HepG2 (cell line): Measurements from ENCODE around the gene SCUBE1.

Experiments used
- GTF2F1 ChIP-seq: fragments of 150-350 bp; IDR thresholded peaks from 2 replicates; pipeline ENCODE4 v1.6.1; 2014; ENCODE audit warnings: low read length
- SP4 ChIP-seq: sonication (generic); formaldehyde crosslinking; IDR thresholded peaks from 2 replicates; pipeline ENCODE4 v1.8.1; 2023; ENCODE audit warnings: mild to moderate bottlenecking, missing genetic modification reagents
- ZKSCAN1 ChIP-seq: fragments of 150-350 bp; IDR thresholded peaks from 2 replicates; pipeline ENCODE4 v1.6.1; 2014; ENCODE audit warnings: low read length
- ZNF34 ChIP-seq: sonication (generic); formaldehyde crosslinking; IDR thresholded peaks from 2 replicates; pipeline ENCODE4 v1.4.0; 2020; ENCODE audit warnings: mild to moderate bottlenecking, missing genetic modification reagents, borderline replicate concordance
- TF ChIP-seq, protein P1 (sequence below): sonication (generic); formaldehyde crosslinking; IDR thresholded peaks from 2 replicates; pipeline ENCODE4 v1.5.0; 2020; ENCODE audit warnings: mild to moderate bottlenecking, missing genetic modification reagents, borderline replicate concordance

DNA sequence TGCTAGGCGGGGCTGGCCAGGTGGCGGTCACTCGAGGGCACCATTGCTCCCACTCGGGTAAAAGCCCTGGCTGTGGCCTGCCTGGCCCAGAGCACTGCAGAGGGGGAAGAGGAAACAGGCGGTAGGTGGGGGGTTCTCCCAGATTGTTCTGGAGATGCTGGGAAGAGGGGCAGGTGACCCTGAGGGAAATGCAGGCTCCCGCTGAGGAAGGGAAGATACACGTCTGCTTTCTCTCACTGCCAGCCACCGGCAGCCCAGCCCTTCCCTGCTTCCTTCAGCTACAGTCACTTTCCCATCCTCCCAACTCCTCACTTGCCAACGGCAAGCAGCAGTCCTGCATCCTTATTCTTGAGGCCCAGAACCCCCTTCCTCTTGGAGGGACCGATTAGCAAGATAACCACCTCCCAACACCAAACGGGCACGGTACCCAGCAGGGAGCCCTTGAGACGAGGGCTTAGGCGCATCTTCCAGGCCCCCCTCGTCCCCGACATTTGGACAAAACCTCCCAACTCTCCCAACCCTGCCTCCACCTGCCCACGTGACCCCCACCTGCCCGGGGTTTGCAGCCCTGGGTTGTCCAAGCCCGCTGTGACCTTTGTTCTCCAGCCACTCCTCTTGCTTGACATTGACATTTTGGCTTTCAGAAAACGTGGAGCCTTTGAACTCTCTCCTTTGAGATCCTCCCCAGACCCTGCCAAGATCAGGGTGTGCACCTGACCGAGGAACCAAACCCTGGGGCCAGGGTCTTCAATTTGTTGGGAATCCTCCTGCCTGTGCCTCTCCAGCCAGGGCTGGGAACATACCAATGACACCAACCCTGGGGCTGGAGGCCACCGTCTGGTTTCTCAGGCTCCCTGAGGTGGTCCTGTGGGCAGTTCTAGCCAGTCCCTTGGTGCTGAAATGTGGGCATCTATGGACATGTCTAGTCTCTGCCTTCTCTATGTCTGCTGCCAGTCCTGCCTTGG, 107.4 kb downstream of the SCUBE1 start:
- TF ChIP-seq ZNF34 (CRISPR knock-in tag) (no peak), GTF2F1 (no peak), SP4 (CRISPR knock-in tag) (no peak), ZKSCAN1 (no peak)
- TF ChIP-seq, protein P1, sequence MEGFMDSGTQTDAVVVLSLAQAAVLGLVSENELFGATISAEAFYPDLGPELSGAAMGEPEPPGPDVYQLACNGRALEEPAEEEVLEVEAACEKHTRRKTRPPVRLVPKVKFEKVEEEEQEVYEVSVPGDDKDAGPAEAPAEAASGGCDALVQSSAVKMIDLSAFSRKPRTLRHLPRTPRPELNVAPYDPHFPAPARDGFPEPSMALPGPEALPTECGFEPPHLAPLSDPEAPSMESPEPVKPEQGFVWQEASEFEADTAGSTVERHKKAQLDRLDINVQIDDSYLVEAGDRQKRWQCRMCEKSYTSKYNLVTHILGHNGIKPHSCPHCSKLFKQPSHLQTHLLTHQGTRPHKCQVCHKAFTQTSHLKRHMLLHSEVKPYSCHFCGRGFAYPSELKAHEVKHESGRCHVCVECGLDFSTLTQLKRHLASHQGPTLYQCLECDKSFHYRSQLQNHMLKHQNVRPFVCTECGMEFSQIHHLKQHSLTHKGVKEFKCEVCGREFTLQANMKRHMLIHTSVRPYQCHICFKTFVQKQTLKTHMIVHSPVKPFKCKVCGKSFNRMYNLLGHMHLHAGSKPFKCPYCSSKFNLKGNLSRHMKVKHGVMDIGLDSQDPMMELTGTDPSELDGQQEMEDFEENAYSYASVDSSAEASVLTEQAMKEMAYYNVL (CRISPR knock-in tag) = no peak
